Measurements from ENCODE around the gene PACRG. TPM values are rescaled to one million over a fixed set of nuclear protein-coding genes. Genes with fewer than 3 reads are reported as not detected.

The PACRG gene
- total RNA-seq, 1 donor from 2014 or later = under 0.01 TPM

DNA sequence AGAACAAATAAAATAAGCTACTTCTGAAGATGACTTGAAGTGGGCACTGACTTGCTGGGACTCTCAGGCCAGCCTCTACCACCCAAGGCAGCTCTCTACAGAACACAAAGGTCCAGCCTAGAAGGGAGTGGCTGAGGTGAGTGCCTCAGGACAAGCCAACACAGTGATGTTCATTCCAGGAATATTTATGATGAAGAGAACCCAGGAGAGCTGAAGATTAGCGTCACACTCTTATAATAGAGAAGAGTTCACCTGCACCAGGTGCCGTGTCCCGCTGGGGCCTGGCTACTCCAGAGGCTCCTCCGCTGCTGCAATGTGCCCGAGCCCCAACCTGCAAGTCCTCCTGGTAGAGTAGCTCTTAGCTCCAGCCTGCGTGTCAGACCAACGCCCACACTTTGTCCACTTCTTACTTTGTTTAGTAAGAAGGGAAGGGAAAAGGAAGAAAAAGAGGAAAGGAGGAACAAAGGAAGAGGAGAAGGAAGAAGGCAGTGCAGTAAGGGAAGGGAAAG lies 504.3 kb downstream of the PACRG start:
- FAIRE-seq = no peak
- no peaks in the 10 kb centered on the region for H3K36me3 ChIP-seq (ENCODE audit: control insufficient read depth, insufficient read depth, low read length)
- no peak for DNase-seq (ENCODE audit: low read depth)
- TF ChIP-seq, protein P1, sequence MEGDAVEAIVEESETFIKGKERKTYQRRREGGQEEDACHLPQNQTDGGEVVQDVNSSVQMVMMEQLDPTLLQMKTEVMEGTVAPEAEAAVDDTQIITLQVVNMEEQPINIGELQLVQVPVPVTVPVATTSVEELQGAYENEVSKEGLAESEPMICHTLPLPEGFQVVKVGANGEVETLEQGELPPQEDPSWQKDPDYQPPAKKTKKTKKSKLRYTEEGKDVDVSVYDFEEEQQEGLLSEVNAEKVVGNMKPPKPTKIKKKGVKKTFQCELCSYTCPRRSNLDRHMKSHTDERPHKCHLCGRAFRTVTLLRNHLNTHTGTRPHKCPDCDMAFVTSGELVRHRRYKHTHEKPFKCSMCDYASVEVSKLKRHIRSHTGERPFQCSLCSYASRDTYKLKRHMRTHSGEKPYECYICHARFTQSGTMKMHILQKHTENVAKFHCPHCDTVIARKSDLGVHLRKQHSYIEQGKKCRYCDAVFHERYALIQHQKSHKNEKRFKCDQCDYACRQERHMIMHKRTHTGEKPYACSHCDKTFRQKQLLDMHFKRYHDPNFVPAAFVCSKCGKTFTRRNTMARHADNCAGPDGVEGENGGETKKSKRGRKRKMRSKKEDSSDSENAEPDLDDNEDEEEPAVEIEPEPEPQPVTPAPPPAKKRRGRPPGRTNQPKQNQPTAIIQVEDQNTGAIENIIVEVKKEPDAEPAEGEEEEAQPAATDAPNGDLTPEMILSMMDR (IDR thresholded peaks at IDR 0.05; ENCODE audit: insufficient read depth, low read length, severe bottlenecking) = no peak
- H3K27me3 ChIP-seq (ENCODE audit: control insufficient read depth, insufficient read depth, low read length) = no peaks in the 10 kb centered on the region
- H3K4me3 ChIP-seq (ENCODE audit: low read depth, low read length) = no peak overlapping the region

DNA sequence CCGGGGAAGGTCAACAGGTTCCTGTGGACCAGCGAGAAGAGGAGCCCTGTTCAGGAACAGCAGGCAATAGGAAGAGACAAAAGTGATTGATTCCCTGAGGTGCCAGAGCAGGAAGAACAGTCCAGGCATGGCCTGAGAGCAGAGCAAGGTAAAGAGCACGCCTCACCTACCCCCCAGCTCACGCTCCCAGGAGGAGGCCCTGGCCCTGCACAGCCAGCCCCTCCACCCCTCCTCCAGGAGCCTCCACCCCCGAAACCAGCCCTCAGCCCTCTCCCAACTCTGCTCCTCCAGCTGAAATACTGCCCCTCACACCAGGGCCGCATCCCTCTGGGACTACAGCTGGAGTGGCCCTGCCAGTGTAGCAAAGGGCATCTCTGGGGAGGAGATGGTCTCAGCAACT lies 504.9 kb downstream of the PACRG start:
- FAIRE-seq (no peak), DNase-seq (ENCODE audit: low read depth) (no peak)
- TF ChIP-seq, protein P1 (IDR thresholded peaks at IDR 0.05; ENCODE audit: insufficient read depth, low read length, severe bottlenecking) = no peak
- Histone ChIP-seq H3K4me3 (ENCODE audit: low read depth, low read length) (no peak overlapping the region), H3K27me3 (ENCODE audit: control insufficient read depth, insufficient read depth, low read length) (no peaks in the 10 kb centered on the region), H3K36me3 (ENCODE audit: control insufficient read depth, insufficient read depth, low read length) (no peaks in the 10 kb centered on the region)

DNA sequence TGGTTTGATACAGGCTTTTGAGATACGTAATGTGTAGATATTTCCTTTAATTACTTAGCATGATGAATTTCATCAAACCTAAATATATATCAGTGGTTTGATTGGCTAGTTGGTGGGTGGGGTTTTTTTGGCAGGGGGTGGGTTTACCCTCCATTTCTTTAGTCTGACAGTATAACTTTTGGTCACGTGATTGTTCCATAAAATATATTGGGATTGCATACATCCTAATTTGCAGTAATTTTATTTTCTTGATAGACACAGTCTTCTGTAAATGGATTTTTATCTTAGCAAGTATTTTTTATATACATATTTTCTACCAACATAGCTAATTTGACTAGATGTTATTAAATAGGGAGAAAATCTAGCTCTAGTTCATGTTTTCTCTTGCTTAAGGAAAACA lies 509.3 kb downstream of the PACRG start:
- TF ChIP-seq, protein P1 (IDR thresholded peaks at IDR 0.05; ENCODE audit: insufficient read depth, low read length, severe bottlenecking) = no peak
- H3K4me3 ChIP-seq (ENCODE audit: low read depth, low read length) = no peak overlapping the region
- no peaks in the 10 kb centered on the region for H3K27me3 ChIP-seq (ENCODE audit: control insufficient read depth, insufficient read depth, low read length)
- no peak for DNase-seq (ENCODE audit: low read depth)
- H3K36me3 ChIP-seq (ENCODE audit: control insufficient read depth, insufficient read depth, low read length) = no peaks in the 10 kb centered on the region
- FAIRE-seq = no peak

DNA sequence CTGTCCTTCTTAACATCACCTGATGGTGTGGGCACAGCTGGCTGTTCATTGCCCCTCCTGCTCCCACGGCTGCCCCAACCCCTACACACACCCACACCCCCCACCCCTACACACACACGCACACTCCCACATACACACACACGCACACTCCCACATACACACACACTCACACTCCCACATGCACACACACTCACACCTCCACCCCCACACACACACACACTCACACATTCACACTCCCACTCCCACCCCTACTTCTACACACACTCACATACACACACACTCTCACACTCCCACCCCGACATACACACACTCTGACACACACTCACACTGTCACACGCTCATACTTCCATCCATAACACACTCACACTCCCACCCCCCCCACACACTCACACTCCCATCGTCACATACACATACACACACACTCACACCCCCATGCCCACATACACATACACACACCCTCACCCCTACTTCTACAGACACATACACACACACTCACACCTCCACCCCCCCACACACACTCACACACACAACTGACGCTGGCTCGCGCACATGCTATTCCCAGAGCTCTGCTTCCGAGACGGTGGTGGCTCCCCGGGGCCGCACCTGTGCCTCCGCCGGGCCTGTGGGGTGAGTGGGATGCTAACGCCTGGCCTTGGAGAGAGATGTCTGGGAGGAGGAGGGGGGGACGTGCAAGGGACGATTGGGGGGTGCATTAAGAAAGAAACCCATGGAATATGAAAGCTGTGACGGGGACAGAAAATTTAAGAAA lies 512.0 kb downstream of the PACRG start:
- Histone ChIP-seq H3K4me3 (ENCODE audit: low read depth, low read length) (no peak overlapping the region), H3K27me3 (ENCODE audit: control insufficient read depth, insufficient read depth, low read length) (no peaks in the 10 kb centered on the region), H3K36me3 (ENCODE audit: control insufficient read depth, insufficient read depth, low read length) (no peaks in the 10 kb centered on the region)
- FAIRE-seq = no peak
- no peak for DNase-seq (ENCODE audit: low read depth)
- TF ChIP-seq, protein P1 (IDR thresholded peaks at IDR 0.05; ENCODE audit: insufficient read depth, low read length, severe bottlenecking) = no peak

DNA sequence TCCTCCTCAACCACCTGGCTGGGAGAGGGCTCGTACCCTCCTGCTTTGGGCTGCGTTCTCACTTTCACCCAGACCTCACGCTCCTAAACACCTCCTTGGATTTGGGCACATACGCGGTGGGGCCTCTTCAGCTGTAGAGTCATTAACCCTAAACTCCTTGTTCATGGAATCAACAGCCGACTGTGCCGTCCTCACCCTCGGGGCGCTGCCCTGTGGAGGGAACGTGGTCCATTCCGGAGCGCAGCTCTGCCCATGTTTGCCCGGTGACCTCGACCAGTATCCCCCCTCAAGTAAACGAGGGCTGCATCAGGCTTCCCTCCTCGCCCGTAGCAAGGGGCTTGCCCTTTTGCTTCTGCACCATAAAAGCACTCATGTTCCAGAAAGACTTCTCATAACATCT lies 512.8 kb downstream of the PACRG start:
- Histone ChIP-seq H3K27me3 (ENCODE audit: control insufficient read depth, insufficient read depth, low read length) (no peaks in the 10 kb centered on the region), H3K36me3 (ENCODE audit: control insufficient read depth, insufficient read depth, low read length) (no peaks in the 10 kb centered on the region), H3K4me3 (ENCODE audit: low read depth, low read length) (no peak overlapping the region)
- TF ChIP-seq, protein P1 (IDR thresholded peaks at IDR 0.05; ENCODE audit: insufficient read depth, low read length, severe bottlenecking) = no peak
- FAIRE-seq = no peak
- no peak for DNase-seq (ENCODE audit: low read depth)
